22Rv1 (cell line): ENCODE measurements around the gene DLEC1.

Experiments used
- CTCF ChIP-seq: fragments of 450-650 bp; IDR thresholded peaks from 2 replicates; pipeline ENCODE4 v1.5.1; 2017; ENCODE audit warnings: mild to moderate bottlenecking
- ZFX ChIP-seq: fragments of 450-650 bp; IDR thresholded peaks from 2 replicates; pipeline ENCODE4 v1.6.1; 2017; ENCODE audit warnings: antibody characterized with exemption, borderline replicate concordance

GRCh38 chr3:38167591-38167990 is 128.6 kb downstream of the DLEC1 start:
- no peak for TF ChIP-seq CTCF
- TF ChIP-seq ZFX = no peak
